HCT116 (cell line): ENCODE results near the gene TESK1. TPM values are rescaled to one million over a fixed set of nuclear protein-coding genes. Genes with fewer than 3 reads are reported as not detected.

ENCODE experiments used
- ATAC-seq: fragments of 200-7000 bp; cut with Tn5 transposase; 2 replicates; pipeline ENCODE4 v1.9.1; 2020; ENCODE audit warnings: mild to moderate bottlenecking, moderate library complexity
- BruUV-seq: library from RNA; stranded (reverse); fragments of 400-500 nt; replicated peaks from 2 replicates; lab custom pipeline; 2021; lab: Mats Ljungman, UMichigan
- CTCF ChIA-PET: fragments of 300-600 bp; sonication (Branson Sonifier 250); formaldehyde crosslinking; loops from one replicate; lab custom pipeline; 2021; ENCODE audit warnings: antibody characterized with exemption; lab: Charles Lee
- POLR2A ChIA-PET: fragments of 300-600, 350-600 bp; sonication (Branson Sonifier 250); formaldehyde crosslinking; loops from one replicate; lab custom pipeline; 2021; ENCODE audit warnings: antibody characterized with exemption; lab: Charles Lee
- RAD21 ChIA-PET, 2 experiments: fragments of 300-600 bp; sonication (Branson Sonifier 250); formaldehyde crosslinking; loops; one replicate each; lab custom pipeline; 2023; ENCODE audit warnings: low total read pairs in 2 of 2; ENCODE audit not compliant: uncharacterized antibody in 2 of 2, unreplicated experiment in 2 of 2, low non-redundant PET in 1 of 2; lab: Charles Lee
- DNase-seq: peaks from one replicate; pipeline ENCODE4 v3.0.0-alpha.2; 2010; ENCODE audit warnings: low read depth, low spot score
- H2AFZ ChIP-seq: fragments of 200-600 bp; shearing (Covaris generic), sonication (generic); 2 replicates; pipeline ENCODE4 v1.6.1; 2017; ENCODE audit warnings: low read depth, mixed run types, mixed read lengths, antibody characterized with exemption, low read length; ENCODE audit not compliant: poor library complexity, severe bottlenecking
- H3K27ac ChIP-seq: 2 replicates; pipeline ENCODE4 v1.5.1; 2012; ENCODE audit warnings: low read depth, low read length
- H3K27me3 ChIP-seq: fragments of 200-600 bp; sonication (generic); 2 replicates; pipeline ENCODE4 v1.6.1; 2016; ENCODE audit warnings: mixed run types, low read length, mixed read lengths; ENCODE audit not compliant: insufficient read depth
- H3K36me3 ChIP-seq, 2 experiments: fragments of 200-500 bp in 1 of 2; fragments of 200-600 bp in 1 of 2; sonication (Bioruptor generic) in 1 of 2; sonication (generic) in 1 of 2; 2 replicates each; pipeline versions ENCODE4 v1.5.1 to v1.6.1; 2014 to 2016; ENCODE audit warnings: low read length in 2 of 2, inconsistent platforms in 1 of 2, mixed read lengths in 1 of 2, mixed run types in 1 of 2; ENCODE audit not compliant: insufficient read depth in 2 of 2, control insufficient read depth in 1 of 2
- H3K4me1 ChIP-seq, 2 experiments: fragments of 200-600 bp in 1 of 2; sonication (generic) in 1 of 2; 2 replicates each; pipeline versions ENCODE4 v1.5.1 to v1.6.1; 2012 to 2017; ENCODE audit warnings: low read length in 2 of 2, inconsistent platforms in 1 of 2, mild to moderate bottlenecking in 1 of 2, mixed read lengths in 1 of 2, mixed run types in 1 of 2, moderate library complexity in 1 of 2; ENCODE audit not compliant: insufficient read depth in 2 of 2, control insufficient read depth in 1 of 2
- H3K4me2 ChIP-seq: fragments of 200-600 bp; sonication (generic); 2 replicates; pipeline ENCODE4 v1.6.1; 2017; ENCODE audit warnings: mixed run types, low read length, mixed read lengths
- H3K4me3 ChIP-seq, 2 experiments: fragments of 200-600 bp in 1 of 2; sonication (generic) in 1 of 2; replicated peaks in 1 of 2; 2 replicates each; pipeline ENCODE4 v1.5.1; 2011 to 2016; ENCODE audit warnings: low read length in 2 of 2, control low read depth in 1 of 2, low read depth in 1 of 2, mild to moderate bottlenecking in 1 of 2, mixed read lengths in 1 of 2, mixed run types in 1 of 2
- H3K79me2 ChIP-seq: fragments of 200-600 bp; sonication (generic); 2 replicates; pipeline ENCODE4 v1.6.1; 2017; ENCODE audit warnings: mild to moderate bottlenecking, mixed run types, low read length, moderate library complexity, mixed read lengths; ENCODE audit not compliant: insufficient read depth
- H3K9ac ChIP-seq: fragments of 200-600 bp; sonication (generic); 2 replicates; pipeline ENCODE4 v1.6.1; 2016; ENCODE audit warnings: low read length, mixed read lengths
- H3K9me2 ChIP-seq: fragments of 200-600 bp; sonication (generic), shearing (Covaris generic); 2 replicates; pipeline ENCODE4 v1.6.1; 2017; ENCODE audit warnings: mixed run types, mild to moderate bottlenecking, moderate library complexity; ENCODE audit not compliant: insufficient read depth
- H3K9me3 ChIP-seq, 2 experiments: fragments of 200-500 bp in 1 of 2; fragments of 200-600 bp in 1 of 2; sonication (Bioruptor generic) in 1 of 2; sonication (generic) in 1 of 2; 2 replicates each; pipeline ENCODE4 v1.6.1; 2014 to 2017; ENCODE audit warnings: low read length in 2 of 2, mixed read lengths in 2 of 2, inconsistent platforms in 1 of 2, low read depth in 1 of 2, mild to moderate bottlenecking in 1 of 2, mixed run types in 1 of 2, moderate library complexity in 1 of 2; ENCODE audit not compliant: control insufficient read depth in 1 of 2, insufficient read depth in 1 of 2
- H4K20me1 ChIP-seq: fragments of 200-600 bp; sonication (generic), shearing (Covaris generic); 2 replicates; pipeline ENCODE4 v1.6.1; 2017; ENCODE audit warnings: mixed run types, mild to moderate bottlenecking, moderate library complexity; ENCODE audit not compliant: insufficient read depth
- EZH2 ChIP-seq: fragments of 200-600 bp; sonication (generic); IDR thresholded peaks from 2 replicates; pipeline ENCODE4 v1.6.1; 2017; ENCODE audit warnings: antibody characterized with exemption, mixed run types
- REST ChIP-seq: IDR thresholded peaks from 2 replicates; pipeline ENCODE4 v1.6.1; 2012; ENCODE audit warnings: low read depth
- SIN3A ChIP-seq: IDR thresholded peaks from 2 replicates; pipeline ENCODE4 v1.6.1; 2012; ENCODE audit warnings: low read depth
- YY1 ChIP-seq: IDR thresholded peaks from 2 replicates; pipeline ENCODE4 v1.6.1; 2011; ENCODE audit warnings: low read length, low read depth, moderate library complexity, mild to moderate bottlenecking; ENCODE audit not compliant: insufficient replicate concordance; ENCODE audit errors: extremely low read depth
- ZBTB33 ChIP-seq: IDR thresholded peaks from 2 replicates; pipeline ENCODE4 v1.6.1; 2011; ENCODE audit warnings: mild to moderate bottlenecking, low read length, moderate library complexity; ENCODE audit not compliant: insufficient replicate concordance; ENCODE audit errors: extremely low read depth
- ZNF274 ChIP-seq: fragments of 200-500 bp; sonication (Bioruptor generic); IDR thresholded peaks from 2 replicates; pipeline ENCODE4 v1.6.1; 2014; ENCODE audit warnings: mild to moderate bottlenecking, low read depth, low read length, inconsistent platforms
- intact Hi-C: fragments of 100-400 bp; cut with micrococcal nuclease; formaldehyde crosslinking; loops from 2 replicates; pipeline ENCODE4 v1.10.0; 2022
- total RNA-seq: library from RNA; stranded (reverse); gene quantifications from one replicate; pipeline ENCODE4 v1.2.1, GENCODE V29; 2021; ENCODE audit not compliant: unreplicated experiment
- TF ChIP-seq, protein P1 (sequence below), 3 experiments: fragments of 200-600 bp in 1 of 3; sonication (generic) in 1 of 3; IDR thresholded peaks in 2 of 3; conservative IDR thresholded peaks in 1 of 3; 2 replicates each; pipeline ENCODE4 v1.5.1; 2012 to 2017; ENCODE audit warnings: low read depth in 2 of 3, low read length in 2 of 3, antibody characterized with exemption in 1 of 3, borderline replicate concordance in 1 of 3, control low read depth in 1 of 3, mild to moderate bottlenecking in 1 of 3, mixed read lengths in 1 of 3, mixed run types in 1 of 3, moderate library complexity in 1 of 3; ENCODE audit not compliant: insufficient read depth in 1 of 3

Gene TESK1
- total RNA-seq, 1 experiment from 2014 or later = 26.6 TPM

GRCh38 chr9:35658968-35659220 is 53.8 kb downstream of the TESK1 start:
- CTCF ChIA-PET = interaction anchor here (0.9 to 2.3 kb wide), 5 partner anchors 38 to 105 kb away, joined by 3 to 7 read pairs (median 3); partner anchors contain the start of gene TESK1
- no TSS peak for BruUV-seq

GRCh38 chr9:35659340-35659739 is 54.3 kb downstream of the TESK1 start:
- ChIA-PET POLR2A (interaction anchor here (0.8 to 2.9 kb wide), 3 partner anchors 10 to 73 kb away, joined by 3 to 11 read pairs (median 4); partner anchors contain the start of genes CREB3 and TLN1), CTCF (interaction anchor here (0.9 to 1.5 kb wide), 4 partner anchors 37 to 106 kb away, joined by 3 to 4 read pairs (median 3); partner anchors contain the start of gene TESK1), RAD21 (no interaction called here)
- peak overlapping the region; percentile 90 for H3K9ac ChIP-seq
- no peak overlapping the region for H2AFZ ChIP-seq
- no peak for ATAC-seq
- H3K79me2 ChIP-seq = peaks cover 22% of the 10 kb centered on the region; the same call in 1 of the 2 replicates
- H3K9me2 ChIP-seq = no peaks in the 10 kb centered on the region
- no peaks in the 10 kb centered on the region for H3K27me3 ChIP-seq
- H4K20me1 ChIP-seq = no peaks in the 10 kb centered on the region
- H3K36me3 ChIP-seq = peaks cover 6 to 27% of the 10 kb centered on the region in 2 experiments; a peak in 3 of 4 replicates
- peak overlapping the region; percentile 79 for H3K4me2 ChIP-seq
- peaks cover 14 to 50% of the 10 kb centered on the region in 2 experiments; a peak in 3 of 4 replicates for H3K4me1 ChIP-seq
- peak overlapping the region; percentile 85; the same call in 1 of the 2 replicates for H3K27ac ChIP-seq
- H3K9me3 ChIP-seq = no peaks in the 10 kb centered on the region
- DNase-seq = no peak
- intact Hi-C loops = loop anchor here (10.0 kb wide), 1 partner anchor 545 kb away; the partner anchor contains the start of gene ATOSB
- H3K4me3 ChIP-seq = peak overlapping the region; percentile 68 to 75
- no TSS peak for BruUV-seq
- TF ChIP-seq, protein P1, sequence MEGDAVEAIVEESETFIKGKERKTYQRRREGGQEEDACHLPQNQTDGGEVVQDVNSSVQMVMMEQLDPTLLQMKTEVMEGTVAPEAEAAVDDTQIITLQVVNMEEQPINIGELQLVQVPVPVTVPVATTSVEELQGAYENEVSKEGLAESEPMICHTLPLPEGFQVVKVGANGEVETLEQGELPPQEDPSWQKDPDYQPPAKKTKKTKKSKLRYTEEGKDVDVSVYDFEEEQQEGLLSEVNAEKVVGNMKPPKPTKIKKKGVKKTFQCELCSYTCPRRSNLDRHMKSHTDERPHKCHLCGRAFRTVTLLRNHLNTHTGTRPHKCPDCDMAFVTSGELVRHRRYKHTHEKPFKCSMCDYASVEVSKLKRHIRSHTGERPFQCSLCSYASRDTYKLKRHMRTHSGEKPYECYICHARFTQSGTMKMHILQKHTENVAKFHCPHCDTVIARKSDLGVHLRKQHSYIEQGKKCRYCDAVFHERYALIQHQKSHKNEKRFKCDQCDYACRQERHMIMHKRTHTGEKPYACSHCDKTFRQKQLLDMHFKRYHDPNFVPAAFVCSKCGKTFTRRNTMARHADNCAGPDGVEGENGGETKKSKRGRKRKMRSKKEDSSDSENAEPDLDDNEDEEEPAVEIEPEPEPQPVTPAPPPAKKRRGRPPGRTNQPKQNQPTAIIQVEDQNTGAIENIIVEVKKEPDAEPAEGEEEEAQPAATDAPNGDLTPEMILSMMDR (IDR thresholded peaks at IDR 0.05 in 2 of 3, conservative IDR thresholded peaks at IDR 0.05 in 1 of 3; ENCODE audit: borderline replicate concordance in 1 of 3, insufficient read depth in 1 of 3, low read depth in 2 of 3, low read length in 2 of 3) = no peak
- TF ChIP-seq SIN3A = no peak
- TF ChIP-seq YY1 = no peak
- TF ChIP-seq REST = no peak

More at GRCh38 chr9:35658968-35659220, 53.8 kb downstream of the TESK1 start:
- Histone ChIP-seq H3K9me2 (no peaks in the 10 kb centered on the region), H3K4me1 (peaks cover 10 to 46% of the 10 kb centered on the region in 2 experiments; a peak in 3 of 4 replicates), H3K27me3 (no peaks in the 10 kb centered on the region), H4K20me1 (no peaks in the 10 kb centered on the region), H2AFZ (no peak overlapping the region), H3K9me3 (no peaks in the 10 kb centered on the region), H3K4me2 (peak overlapping the region; percentile 79), H3K27ac (peak overlapping the region; percentile 85), H3K36me3 (peaks cover 6 to 26% of the 10 kb centered on the region in 2 experiments; a peak in 3 of 4 replicates), H3K79me2 (peaks cover 17% of the 10 kb centered on the region; the same call in 1 of the 2 replicates), H3K4me3 (peak overlapping the region; percentile 68 to 75), H3K9ac (peak overlapping the region; percentile 90)
- TF ChIP-seq ZBTB33 (no peak), EZH2 (no peak), ZNF274 (no peak)
- intact Hi-C loops = loop anchor here (10.0 kb wide), 1 partner anchor 544 kb away; the partner anchor contains the start of gene ATOSB
- POLR2A ChIA-PET = interaction anchor here (0.8 to 2.9 kb wide), 4 partner anchors 11 to 97 kb away, joined by 3 to 11 read pairs (median 4); partner anchors contain the start of genes CREB3 and TLN1
- DNase-seq = peak; percentile 24
- RAD21 ChIA-PET = no interaction called here
- peak; percentile 25 for ATAC-seq
